K562 (cell line): ENCODE data around the gene PDLIM5. TPM values are rescaled to one million over a fixed set of nuclear protein-coding genes. Genes with fewer than 3 reads are reported as not detected.

Experiments used
- ATAC-seq: fragments of 200-7000 bp; cut with Tn5 transposase; 3 replicates; pipeline ENCODE4 v1.9.1; 2020; ENCODE audit warnings: moderate library complexity
- BruUV-seq: library from RNA; stranded (reverse); fragments of 400-500 nt; replicated peaks from 2 replicates; lab custom pipeline; 2021; lab: Mats Ljungman, UMichigan
- CTCF ChIA-PET: fragments of 300-600 bp; formaldehyde crosslinking; extraction: SDS; loops from one replicate; lab custom pipeline; 2021; ENCODE audit warnings: low intra/inter-chr PET ratio; lab: Yijun Ruan, JAX
- POLR2A ChIA-PET: fragments of 300-600, 350-650 bp; sonication (Branson Sonifier 250); formaldehyde crosslinking; extraction: SDS; loops from one replicate; lab custom pipeline; 2021; ENCODE audit warnings: antibody characterized with exemption, inconsistent platforms; lab: Yijun Ruan, JAX
- DNase-seq, 4 experiments: peaks; one replicate each; pipeline versions ENCODE4 v3.0.0 to v3.0.0-alpha.2; 2011 to 2018; ENCODE audit warnings: low spot score in 3 of 4, mixed read lengths in 3 of 4; ENCODE audit errors: extremely low read depth in 1 of 4
- FAIRE-seq: peaks from 2 replicates; lab custom pipeline; 2011; peaks lifted over from hg19 to GRCh38; lab: Jason Lieb, UNC
- H2AFZ ChIP-seq: 2 replicates; pipeline ENCODE4 v1.6.0; 2011; ENCODE audit warnings: low read depth, low read length, control low read depth, inconsistent platforms
- H3K27ac ChIP-seq: fragments of 200-600 bp; 3 replicates; pipeline ENCODE4 v1.8.0; 2011; ENCODE audit warnings: low read depth, mild to moderate bottlenecking, control low read depth, inconsistent platforms, low read length, moderate library complexity, mixed read lengths; ENCODE audit errors: extremely low read depth
- H3K27me3 ChIP-seq, 2 experiments: fragments of 300-600 bp in 1 of 2; 2 replicates in 1 of 2; 3 replicates in 1 of 2; pipeline versions ENCODE4 v1.6.0 to v1.8.0; 2011; ENCODE audit warnings: inconsistent platforms in 2 of 2, low read length in 2 of 2, mild to moderate bottlenecking in 1 of 2, mixed read lengths in 1 of 2, moderate library complexity in 1 of 2; ENCODE audit not compliant: control insufficient read depth in 2 of 2, insufficient read depth in 2 of 2
- H3K36me3 ChIP-seq: fragments of 300-600 bp; 3 replicates; pipeline ENCODE4 v1.8.0; 2011; ENCODE audit warnings: mild to moderate bottlenecking, low read length, inconsistent platforms; ENCODE audit not compliant: control insufficient read depth, insufficient read depth
- H3K4me1 ChIP-seq, 2 experiments: fragments of 200-600 bp in 1 of 2; replicated peaks in 1 of 2; 2 replicates in 1 of 2; 3 replicates in 1 of 2; pipeline versions ENCODE4 v1.5.1 to v1.8.0; 2011; ENCODE audit warnings: inconsistent platforms in 2 of 2, low read length in 2 of 2, mild to moderate bottlenecking in 1 of 2, mixed read lengths in 1 of 2, moderate library complexity in 1 of 2; ENCODE audit not compliant: control insufficient read depth in 2 of 2, insufficient read depth in 2 of 2
- H3K4me2 ChIP-seq: 2 replicates; pipeline ENCODE4 v1.6.1; 2011; ENCODE audit warnings: low read length, control low read depth, inconsistent platforms, mixed read lengths; ENCODE audit not compliant: insufficient read depth
- H3K4me3 ChIP-seq: fragments of 200-600 bp; sonication (generic), shearing (Covaris generic); 2 replicates; pipeline ENCODE4 v1.5.1; 2016; ENCODE audit warnings: control low read depth, inconsistent platforms
- H3K79me2 ChIP-seq: fragments of 200-600 bp; 3 replicates; pipeline ENCODE4 v1.8.0; 2011; ENCODE audit warnings: low read length, inconsistent platforms; ENCODE audit not compliant: control insufficient read depth, insufficient read depth
- H3K9ac ChIP-seq, 2 experiments: 2 replicates each; pipeline versions ENCODE4 v1.6.0 to v1.6.1; 2011; ENCODE audit warnings: low read depth in 2 of 2, low read length in 2 of 2, control low read depth in 1 of 2, inconsistent platforms in 1 of 2, mild to moderate bottlenecking in 1 of 2, mixed read lengths in 1 of 2; ENCODE audit not compliant: insufficient read depth in 1 of 2
- H3K9me1 ChIP-seq: one replicate; pipeline ENCODE4 v1.6.0; 2011; ENCODE audit warnings: inconsistent platforms, mild to moderate bottlenecking, low read length, moderate library complexity; ENCODE audit not compliant: control insufficient read depth, insufficient read depth
- H3K9me3 ChIP-seq: replicated peaks from 2 replicates; pipeline ENCODE4 v1.5.1; 2011; ENCODE audit warnings: low read depth, low read length, inconsistent platforms; ENCODE audit not compliant: control insufficient read depth, insufficient read depth
- H4K20me1 ChIP-seq: replicated peaks from 2 replicates; pipeline ENCODE4 v1.6.1; 2011; ENCODE audit warnings: low read length, inconsistent platforms, mixed read lengths; ENCODE audit not compliant: control insufficient read depth, insufficient read depth
- CBX3 ChIP-seq, 2 experiments: IDR thresholded peaks; 1 replicate in 1 of 2; 2 replicates in 1 of 2; pipeline ENCODE4 v1.6.1; 2012; ENCODE audit warnings: inconsistent platforms in 2 of 2, low read length in 2 of 2, borderline replicate concordance in 1 of 2, control low read depth in 1 of 2
- CTBP1 ChIP-seq: fragments of 450-650 bp; IDR thresholded peaks from 2 replicates; pipeline ENCODE4 v1.6.1; 2016; ENCODE audit warnings: borderline replicate concordance
- JUND ChIP-seq, 2 experiments: IDR thresholded peaks; 2 replicates in 1 of 2; 3 replicates in 1 of 2; pipeline ENCODE4 v1.6.1; 2011; ENCODE audit warnings: borderline replicate concordance in 2 of 2, low read depth in 2 of 2, low read length in 2 of 2, improper control_type of control experiment in 1 of 2, missing biosample characterization in 1 of 2, missing genetic modification characterization in 1 of 2, missing genetic modification reagents in 1 of 2
- L3MBTL2 ChIP-seq: fragments of 450-650 bp; IDR thresholded peaks from 2 replicates; pipeline ENCODE4 v1.6.1; 2016; ENCODE audit warnings: mild to moderate bottlenecking, moderate library complexity
- MTA3 ChIP-seq: fragments of 450-650 bp; formaldehyde crosslinking; IDR thresholded peaks from 2 replicates; pipeline ENCODE4 v1.6.1; 2017; ENCODE audit warnings: mild to moderate bottlenecking, borderline replicate concordance
- NFYB ChIP-seq: IDR thresholded peaks from 2 replicates; pipeline ENCODE4 v1.6.1; 2011; ENCODE audit warnings: mild to moderate bottlenecking, moderate library complexity; ENCODE audit not compliant: insufficient read length; ENCODE audit errors: extremely low read depth
- NR2C1 ChIP-seq, 2 experiments: fragments of 450-650 bp; IDR thresholded peaks; 2 replicates each; pipeline ENCODE4 v1.6.1; 2017; ENCODE audit warnings: mild to moderate bottlenecking in 2 of 2, antibody characterized with exemption in 1 of 2, inconsistent platforms in 1 of 2, missing compliant biosample characterization in 1 of 2, missing genetic modification characterization in 1 of 2
- POLR2B ChIP-seq: fragments of 450-650 bp; IDR thresholded peaks from 2 replicates; pipeline ENCODE4 v1.6.1; 2018; ENCODE audit warnings: low read depth; ENCODE audit not compliant: partially characterized antibody
- RBFOX2 ChIP-seq: fragments of 200-400 bp; formaldehyde crosslinking; IDR thresholded peaks from 2 replicates; pipeline ENCODE4 v1.6.1; 2017; ENCODE audit warnings: low read depth, mild to moderate bottlenecking, low read length, moderate library complexity
- RREB1 ChIP-seq: fragments of 250-450 bp; sonication (Bioruptor Pico); IDR thresholded peaks from 2 replicates; pipeline ENCODE4 v1.4.0; 2020
- ZBTB7A ChIP-seq: IDR thresholded peaks from 2 replicates; pipeline ENCODE4 v1.6.1; 2011; ENCODE audit warnings: low read depth, mild to moderate bottlenecking, low read length, moderate library complexity, borderline replicate concordance; ENCODE audit not compliant: control insufficient read depth
- ZNF23 ChIP-seq: fragments of 250-450 bp; sonication (Bioruptor Pico); IDR thresholded peaks from 2 replicates; pipeline ENCODE4 v1.4.0; 2020; ENCODE audit warnings: mild to moderate bottlenecking
- WGBS: fragments of 100-300 bp; shearing (Covaris generic); methylation state at CpG from one replicate; pipeline ENCODE4 v1.1.6; 2016; ENCODE audit warnings: low coverage, mixed read lengths; ENCODE audit not compliant: insufficient coverage; ENCODE audit errors: missing lambda C conversion rate; 5-methylcytosine and 5-hydroxymethylcytosine counted together
- in situ Hi-C: fragments of 300-500 bp; cut with MboI; formaldehyde crosslinking; loops from 4 replicates; pipeline ENCODE4 v1.15.0; 2018; ENCODE audit warnings: inconsistent platforms, mixed read lengths
- intact Hi-C: fragments of 100-400 bp; cut with micrococcal nuclease; formaldehyde crosslinking; loops from 2 replicates; pipeline ENCODE4 v1.14.2; 2022
- polyA plus RNA-seq, 8 experiments: library from polyadenylated mRNA; depleted of rRNA in 4 of 8; stranded (reverse) in 5 of 8; unstranded in 3 of 8; fragments of >200 nt; fragmentation: Nextera tagmentation in 2 of 8; fragmentation: Illumina TruSeq in 1 of 8; extraction: Ambion mirVana in 2 of 8; extraction: Trizol in 1 of 8; gene quantifications; 2 replicates each; pipeline versions ENCODE4 v1.2.1 to v1.2.3, GENCODE V29; 2011 to 2014; ENCODE audit warnings: inconsistent platforms in 1 of 8, missing spikeins in 1 of 8
- total RNA-seq, 7 experiments: library from RNA; depleted of rRNA in 6 of 7; stranded (reverse); fragments of >200 nt in 6 of 7; fragmentation: Illumina TruSeq in 2 of 7; extraction: Trizol in 2 of 7; gene quantifications; 2 replicates each; pipeline versions ENCODE4 v1.2.1 to v1.2.3, GENCODE V29; 2011 to 2021; ENCODE audit warnings: low replicate concordance in 1 of 7
- TF ChIP-seq, protein P1 (sequence below): IDR thresholded peaks from 3 replicates; pipeline ENCODE4 v1.6.1; 2011; ENCODE audit warnings: borderline replicate concordance, mild to moderate bottlenecking; ENCODE audit not compliant: insufficient read length, insufficient read depth

PDLIM5 gene
- total and polyA plus RNA-seq, 9 of the 15 experiments (the other 6 are each of a cell fraction or from before 2014, with no cell fraction given) = 36.9 to 127 (median 62.5) TPM

GRCh38 chr4:94564252-94564651, 112.5 kb downstream of the PDLIM5 start:
- POLR2A ChIA-PET = no interaction called here

More at GRCh38 chr4:94564252-94564651, 112.5 kb downstream of the PDLIM5 start:
- Histone ChIP-seq H3K4me3 (no peak overlapping the region), H3K27me3 (no peaks in the 10 kb centered on the region), H3K36me3 (no peaks in the 10 kb centered on the region), H3K4me1 (peaks cover 3 to 12% of the 10 kb centered on the region in 2 experiments; a peak in 1 of 5 replicates), H3K9me3 (no peaks in the 10 kb centered on the region; the same call in 1 of the 2 replicates)
- no peak for FAIRE-seq
- intact Hi-C loops = no loop called here
- WGBS = 94% methylated on average over 2 of the region's 2 CpGs
- BruUV-seq = no TSS peak
- CTCF ChIA-PET = no interaction called here
- TF ChIP-seq ZBTB7A (no peak), JUND (IDR thresholded peaks at IDR 0.05; ENCODE audit: borderline replicate concordance, low read depth, low read length) (no peak), JUND (tag; IDR thresholded peaks at IDR 0.05; ENCODE audit: borderline replicate concordance, low read depth, low read length) (no peak), CBX3 (IDR thresholded peaks at IDR 0.05; ENCODE audit: borderline replicate concordance in 1 of 2, low read length in 2 of 2) (no peak), RREB1 (CRISPR knock-in tag) (no peak), MTA3 (no peak), RBFOX2 (no peak), ZNF23 (CRISPR knock-in tag) (no peak), NR2C1 (IDR thresholded peaks at IDR 0.05) (no peak), NR2C1 (tag; IDR thresholded peaks at IDR 0.05) (no peak), CTBP1 (no peak), L3MBTL2 (no peak), POLR2B (no peak), NFYB (no peak)
- TF ChIP-seq, protein P1, sequence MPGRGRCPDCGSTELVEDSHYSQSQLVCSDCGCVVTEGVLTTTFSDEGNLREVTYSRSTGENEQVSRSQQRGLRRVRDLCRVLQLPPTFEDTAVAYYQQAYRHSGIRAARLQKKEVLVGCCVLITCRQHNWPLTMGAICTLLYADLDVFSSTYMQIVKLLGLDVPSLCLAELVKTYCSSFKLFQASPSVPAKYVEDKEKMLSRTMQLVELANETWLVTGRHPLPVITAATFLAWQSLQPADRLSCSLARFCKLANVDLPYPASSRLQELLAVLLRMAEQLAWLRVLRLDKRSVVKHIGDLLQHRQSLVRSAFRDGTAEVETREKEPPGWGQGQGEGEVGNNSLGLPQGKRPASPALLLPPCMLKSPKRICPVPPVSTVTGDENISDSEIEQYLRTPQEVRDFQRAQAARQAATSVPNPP = no peak
- TF ChIP-seq, all 486 proteins: peak for 0
- Histone ChIP-seq H3K9me1 (no peaks in the 10 kb centered on the region), H4K20me1 (no peaks in the 10 kb centered on the region), H3K9ac (no peak overlapping the region), H2AFZ (no peak overlapping the region), H3K79me2 (peaks cover 37% of the 10 kb centered on the region), H3K4me2 (no peak overlapping the region), H3K27ac (no peak overlapping the region)
- ATAC-seq = no peak
- in situ Hi-C loops = no loop called here
- no peak for DNase-seq
